GM18511 (cell line): Measurements from ENCODE around the gene MRPS23.

Experiments
- ATAC-seq: cut with Tn5 transposase; IDR thresholded peaks from one replicate; pipeline ENCODE4 v1.9.1; 2021; ENCODE audit warnings: mild to moderate bottlenecking, moderate library complexity; ENCODE audit not compliant: unreplicated experiment

Gene MRPS23

GRCh38 chr17:57838857-57839570, 10.8 kb downstream of the MRPS23 start:
- no peak for ATAC-seq

DNA sequence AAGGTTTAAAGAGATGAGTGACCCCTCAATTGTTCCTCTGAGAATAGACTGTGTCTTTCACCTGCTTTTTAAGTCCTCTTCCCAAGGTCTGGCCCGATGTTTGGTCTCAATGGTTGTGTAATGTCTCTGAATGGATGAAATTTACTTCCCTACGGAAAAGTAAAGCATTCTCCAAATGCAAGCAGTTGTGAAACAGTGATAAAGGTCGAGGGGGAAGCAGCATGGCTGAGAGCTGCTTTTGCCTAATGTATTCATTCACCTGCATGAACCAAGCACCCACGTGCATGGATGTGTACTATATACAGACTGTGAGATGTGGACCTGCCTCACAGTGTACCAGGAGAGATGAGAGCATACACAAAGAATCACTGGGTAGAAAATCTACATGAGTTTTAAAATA, 11.4 kb downstream of the MRPS23 start:
- no peak for ATAC-seq

DNA sequence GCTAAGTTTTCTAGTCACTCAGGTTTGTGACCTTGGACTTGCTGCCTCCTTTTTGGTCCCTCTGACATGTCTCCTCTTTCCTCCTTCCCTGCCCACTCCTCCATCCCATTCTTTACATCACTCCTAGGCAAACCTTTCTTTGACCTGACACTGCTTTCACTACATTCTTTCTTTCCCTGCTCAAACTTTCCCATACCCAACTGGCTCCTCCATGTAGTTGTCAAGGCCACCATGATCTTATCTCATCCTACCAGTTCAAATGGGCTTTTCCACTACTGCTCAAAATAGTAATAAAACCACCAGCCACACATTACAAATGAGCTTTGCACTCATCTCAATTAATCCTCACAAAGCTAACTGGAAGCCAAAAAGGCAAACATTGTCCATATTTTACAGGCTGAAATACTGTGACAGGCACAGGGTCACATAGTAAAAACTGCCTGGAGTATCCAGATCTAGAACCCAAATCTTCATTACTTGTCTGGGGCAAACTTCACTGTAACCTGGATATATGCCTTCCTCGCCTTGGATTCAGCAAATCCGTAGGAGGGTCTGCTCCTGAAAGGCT, 14.4 kb downstream of the MRPS23 start:
- ATAC-seq, result no peak

- ATAC-seq, result no peak
Measured at GRCh38 chr17:57834146-57834741, 15.6 kb downstream of the MRPS23 start.

GRCh38 chr17:57833179-57833939, 16.5 kb downstream of the MRPS23 start:
- ATAC-seq, result peak; percentile 63

DNA sequence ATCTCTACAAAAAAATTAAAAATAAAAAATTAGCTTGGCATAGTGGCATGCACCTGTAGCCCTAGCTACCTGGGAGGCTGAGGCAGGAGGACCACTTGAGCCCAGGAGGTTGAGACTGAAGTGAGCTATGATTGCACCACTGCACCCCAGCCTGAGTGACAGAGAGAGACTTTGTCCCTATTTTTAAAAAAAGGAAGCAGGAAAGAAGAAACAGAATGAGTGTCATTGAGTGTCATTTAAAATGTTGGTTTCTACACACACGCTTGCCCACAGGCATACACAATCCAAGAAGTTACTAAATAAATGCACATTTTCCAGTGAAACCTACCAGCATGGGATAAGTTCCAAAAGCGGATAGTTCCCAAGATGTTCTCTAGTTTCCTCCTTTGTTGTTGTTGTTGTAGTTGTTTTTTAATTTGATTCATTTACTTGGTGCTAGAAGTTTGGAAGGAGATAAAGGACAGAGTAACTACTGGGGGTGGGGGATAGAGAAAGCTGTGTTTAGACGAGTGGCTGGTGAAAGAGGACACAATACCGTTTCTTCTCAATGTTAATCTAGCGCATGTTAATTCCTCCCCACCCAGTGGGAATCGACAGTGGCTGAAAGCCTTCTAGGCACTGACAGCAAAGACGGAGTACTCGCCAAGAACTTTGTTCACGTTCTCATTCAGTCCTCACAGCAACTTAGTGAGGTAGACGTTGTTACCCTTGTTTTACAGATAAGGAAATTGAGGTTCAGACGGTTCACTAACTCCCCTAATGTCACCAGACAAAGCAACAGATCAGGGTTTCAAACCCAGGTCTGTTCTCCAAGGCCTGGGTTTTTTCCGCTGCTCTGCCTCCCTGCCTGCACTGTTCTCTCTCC, 17.3 kb downstream of the MRPS23 start:
- peak; percentile 4 for ATAC-seq

GRCh38 chr17:57830880-57831279, 19.0 kb downstream of the MRPS23 start:
- no peak for ATAC-seq

- no peak for ATAC-seq
Measured at GRCh38 chr17:57823469-57824401, 26.1 kb downstream of the MRPS23 start.

- no peak for ATAC-seq
Measured at GRCh38 chr17:57819867-57820266, 30.0 kb downstream of the MRPS23 start.

DNA sequence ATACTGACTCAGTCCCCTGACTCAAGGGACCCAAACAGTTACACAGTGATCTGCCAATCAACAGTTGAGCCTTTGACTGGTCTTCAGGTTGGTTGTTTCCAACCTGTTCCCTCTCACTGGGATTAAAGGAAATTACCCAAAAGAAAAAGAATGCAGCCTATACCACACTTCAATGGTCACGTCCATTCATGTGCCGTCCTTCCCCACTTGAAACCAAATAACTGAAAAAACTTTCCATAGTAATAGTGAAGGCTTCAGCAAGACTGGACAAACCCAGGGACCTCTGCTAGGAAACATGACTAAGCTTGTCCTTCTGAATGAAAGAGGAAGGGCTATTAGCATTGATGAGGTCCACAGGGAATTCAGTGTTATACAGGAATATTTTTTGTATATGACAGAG, 30.6 kb downstream of the MRPS23 start:
- no peak for ATAC-seq

DNA sequence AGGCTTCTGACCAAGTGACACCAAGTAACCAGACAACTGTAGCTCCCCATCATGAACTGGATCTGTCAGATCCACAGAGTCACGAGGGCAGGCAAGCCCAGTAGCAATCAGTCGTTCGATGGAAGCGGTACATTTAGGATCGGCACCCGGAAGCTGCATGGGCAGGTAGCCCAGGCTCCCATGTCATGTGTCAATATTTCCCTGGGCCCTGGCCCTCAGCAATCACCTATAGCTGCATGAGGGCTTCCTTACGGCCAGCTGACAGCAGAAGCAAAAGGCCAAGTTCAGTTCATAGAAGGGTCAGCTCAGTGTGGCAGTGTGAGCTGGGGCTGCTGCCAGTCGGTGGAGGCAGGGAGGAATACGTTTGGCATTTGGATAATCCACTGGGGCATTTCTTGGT, 31.8 kb downstream of the MRPS23 start:
- ATAC-seq, result no peak

DNA sequence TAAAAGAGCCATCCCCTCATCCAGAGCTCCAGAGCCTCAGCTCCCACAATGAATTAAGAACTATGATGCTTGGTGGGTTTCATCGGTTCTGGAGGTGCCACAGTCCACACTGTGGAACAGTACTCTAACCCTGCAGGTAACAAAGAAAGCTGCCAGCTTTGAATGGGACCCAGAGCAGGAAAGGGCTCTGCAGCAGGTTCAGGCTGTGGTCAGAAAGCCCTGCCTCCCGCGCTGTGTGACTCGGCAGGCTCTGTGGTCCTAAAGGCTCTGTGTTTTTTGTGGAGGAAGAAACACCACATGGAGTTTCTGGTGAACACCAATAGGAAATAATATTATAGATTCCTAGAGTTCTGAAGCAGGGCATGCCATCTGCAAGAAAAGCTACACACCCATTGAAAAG, 32.5 kb downstream of the MRPS23 start:
- ATAC-seq, result no peak

DNA sequence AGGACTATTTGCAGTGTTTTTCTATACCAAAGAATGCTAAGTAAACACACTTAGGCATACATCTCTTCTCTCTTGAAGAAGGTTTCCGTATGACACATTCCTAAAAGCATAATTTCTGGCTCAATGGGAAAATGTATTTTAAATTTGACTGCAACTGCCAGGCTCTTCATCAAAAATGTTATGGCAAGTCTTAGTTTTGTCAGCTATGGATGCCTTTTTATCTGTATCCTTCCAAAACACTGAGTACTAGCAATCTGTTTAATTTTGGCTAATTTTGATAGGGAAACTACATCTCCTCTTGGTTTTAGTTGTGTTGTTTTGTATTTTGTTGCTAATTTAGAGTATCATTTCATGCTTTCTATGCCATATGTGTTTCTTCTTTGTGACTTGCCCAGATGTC, 35.4 kb downstream of the MRPS23 start:
- ATAC-seq, result no peak

DNA sequence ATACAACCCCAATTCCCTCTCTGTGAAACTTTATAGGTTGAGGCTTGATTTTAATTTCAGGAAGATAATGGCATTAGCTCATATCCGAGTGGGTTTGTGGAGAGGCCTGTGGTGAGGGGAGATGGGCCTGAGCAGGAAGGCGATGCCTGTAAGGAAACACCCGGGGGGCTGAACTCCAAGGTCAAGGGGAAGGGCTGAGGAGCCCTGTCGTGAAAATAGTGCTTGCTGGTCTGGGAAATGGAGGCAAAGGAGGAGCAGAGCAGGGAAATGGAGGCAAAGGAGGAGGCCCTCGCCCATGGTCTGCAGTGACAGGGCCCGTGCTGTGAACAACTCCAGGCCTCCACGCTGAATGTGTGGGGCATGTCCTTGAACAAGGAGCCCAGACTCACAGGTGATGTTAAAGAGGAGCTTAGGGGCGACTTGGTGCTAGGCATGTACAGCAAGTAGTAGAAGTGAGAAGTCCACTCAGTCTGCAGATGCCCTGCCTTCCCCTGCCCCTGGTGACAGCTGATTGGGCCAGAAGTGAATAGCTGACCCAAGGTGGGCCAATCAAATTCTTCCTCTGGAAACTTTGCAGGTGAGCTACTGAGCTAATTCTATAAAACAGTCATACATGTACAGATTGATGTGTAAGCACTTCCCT, 38.1 kb downstream of the MRPS23 start:
- no peak for ATAC-seq

- ATAC-seq, result no peak
Measured at GRCh38 chr17:57810721-57811637, 38.9 kb downstream of the MRPS23 start.

DNA sequence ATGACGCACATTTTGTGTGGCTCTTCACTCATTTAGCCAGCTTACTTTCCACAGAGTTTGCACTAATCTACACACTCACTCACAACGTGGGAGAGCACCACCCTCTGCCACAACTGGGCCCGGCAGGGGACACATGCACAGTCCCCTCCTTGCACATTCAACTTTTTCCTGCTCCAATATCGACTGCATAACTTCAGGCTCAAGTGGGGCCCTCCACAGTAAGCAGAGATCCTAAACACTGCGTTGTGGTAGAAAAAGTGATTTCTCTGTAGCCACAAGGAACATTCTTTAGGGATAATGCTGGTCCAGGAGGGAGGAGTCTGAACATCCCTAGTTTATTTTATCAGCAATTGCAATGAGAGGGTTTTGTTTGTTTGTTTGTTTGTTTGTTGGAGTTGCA, 40.0 kb downstream of the MRPS23 start:
- no peak for ATAC-seq

GRCh38 chr17:57808882-57809281, 41.0 kb downstream of the MRPS23 start:
- no peak for ATAC-seq

DNA sequence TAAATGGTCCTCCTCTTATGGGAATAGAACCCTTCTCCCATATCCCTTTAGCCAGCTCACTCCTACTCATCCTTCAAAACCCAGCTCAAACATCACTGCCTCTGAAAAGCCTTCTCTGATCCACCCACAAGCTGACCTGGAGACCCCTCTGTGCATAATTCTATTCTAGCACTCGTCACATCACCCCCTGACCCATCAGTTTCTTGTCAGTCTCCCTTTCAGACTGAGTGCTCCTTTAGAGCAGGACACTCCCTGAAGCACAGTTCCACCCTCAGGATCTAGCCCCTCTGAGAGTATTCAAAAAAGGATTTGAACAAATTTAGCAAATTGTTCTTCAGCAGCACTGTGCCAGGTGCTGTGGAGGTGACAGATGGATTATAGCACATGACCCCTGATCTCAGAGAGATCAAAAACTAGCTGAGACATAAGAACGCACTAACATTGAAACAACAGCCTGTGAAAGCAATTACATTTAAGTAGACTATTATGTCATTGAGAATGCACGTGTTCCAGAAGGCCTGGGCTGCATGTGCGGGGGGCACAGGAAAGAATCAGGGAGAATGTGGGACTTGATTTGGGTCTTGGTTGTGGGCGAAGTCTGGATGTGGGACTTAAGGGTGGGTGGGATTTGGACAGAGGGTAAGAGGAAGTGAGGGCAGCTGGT, 43.5 kb downstream of the MRPS23 start:
- ATAC-seq, result no peak
